Thyroid gland (tissue), 4 donors: ENCODE results near the gene PLA2G6.

ENCODE experiments used
- CTCF ChIP-seq, 6 experiments: fragments of 200-600 bp in 3 of 6; fragments of 450-650 bp in 3 of 6; sonication (generic) in 3 of 6; IDR thresholded peaks; one replicate each; pipeline ENCODE4 v1.5.1; 2016 to 2019; ENCODE audit warnings: antibody characterized with exemption in 6 of 6, mild to moderate bottlenecking in 2 of 6, inconsistent platforms in 1 of 6, moderate library complexity in 1 of 6
- POLR2A ChIP-seq, 2 donors: fragments of 450-650 bp; IDR thresholded peaks; one replicate each; pipeline ENCODE4 v1.6.1; 2017; ENCODE audit warnings: antibody characterized with exemption in 2 of 2, mild to moderate bottlenecking in 2 of 2, moderate library complexity in 1 of 2

GRCh38 chr22:38203855-38204514, 22.4 kb upstream of the PLA2G6 start:
- TF ChIP-seq POLR2A (IDR thresholded peaks at IDR 0.05) (no peak), CTCF (IDR thresholded peaks at IDR 0.05) (no peak)
